GM12878 (cell line): ENCODE results near the gene LIMS2. TPM values are rescaled to one million over a fixed set of nuclear protein-coding genes. Genes with fewer than 3 reads are reported as not detected.

Experiments used
- ATAC-seq: fragments of 200-7000 bp; cut with Tn5 transposase; 3 replicates; pipeline ENCODE4 v1.9.1; 2020; ENCODE audit warnings: mild to moderate bottlenecking, moderate library complexity
- BruUV-seq: library from RNA; stranded (reverse); fragments of 400-500 nt; replicated peaks from 2 replicates; lab custom pipeline; 2021; lab: Mats Ljungman, UMichigan
- CTCF ChIA-PET: fragments of 300-600 bp; sonication (Branson Sonifier 250); formaldehyde crosslinking; extraction: SDS; loops from one replicate; lab custom pipeline; 2021; ENCODE audit warnings: inconsistent platforms; lab: Yijun Ruan, JAX
- POLR2A ChIA-PET: fragments of 350-600 bp; formaldehyde crosslinking; extraction: SDS; loops from one replicate; lab custom pipeline; 2021; ENCODE audit warnings: inconsistent platforms; lab: Charles Lee
- RAD21 ChIA-PET: fragments of 300-600 bp; sonication (Branson Sonifier 250); formaldehyde crosslinking; loops from one replicate; lab custom pipeline; 2023; ENCODE audit warnings: antibody characterized with exemption; ENCODE audit not compliant: unreplicated experiment; lab: Charles Lee
- SMC1A ChIA-PET: fragments of 300-600 bp; sonication (Branson Sonifier 250); formaldehyde crosslinking; loops from one replicate; lab custom pipeline; 2023; ENCODE audit not compliant: unreplicated experiment, uncharacterized antibody; lab: Charles Lee
- DNase-seq: peaks from one replicate; pipeline ENCODE4 v3.0.0-alpha.2; 2011; ENCODE audit warnings: low read depth, low spot score
- FAIRE-seq: peaks from 3 replicates; lab custom pipeline; 2011; peaks lifted over from hg19 to GRCh38; lab: Jason Lieb, UNC
- H2AFZ ChIP-seq: 2 replicates; pipeline ENCODE4 v1.6.0; 2011; ENCODE audit warnings: low read depth, low read length, control low read depth; ENCODE audit not compliant: control insufficient read depth
- H3K27ac ChIP-seq: 2 replicates; pipeline ENCODE4 v1.5.1; 2011; ENCODE audit warnings: control low read depth; ENCODE audit not compliant: control insufficient read depth, insufficient read depth
- H3K27me3 ChIP-seq, 2 experiments: replicated peaks in 1 of 2; 2 replicates each; pipeline versions ENCODE4 v1.6.0 to v1.6.1; 2011; ENCODE audit warnings: low read length in 1 of 2; ENCODE audit not compliant: control insufficient read depth in 2 of 2, insufficient read depth in 2 of 2
- H3K36me3 ChIP-seq, 2 experiments: 2 replicates each; pipeline ENCODE4 v1.5.1; 2011; ENCODE audit warnings: low read length in 1 of 2; ENCODE audit not compliant: control insufficient read depth in 2 of 2, insufficient read depth in 2 of 2
- H3K4me1 ChIP-seq: 2 replicates; pipeline ENCODE4 v1.6.1; 2011; ENCODE audit warnings: mild to moderate bottlenecking, low read length, moderate library complexity, mixed read lengths; ENCODE audit not compliant: control insufficient read depth, insufficient read depth
- H3K4me2 ChIP-seq: 2 replicates; pipeline ENCODE4 v1.6.0; 2011; ENCODE audit warnings: control low read depth; ENCODE audit not compliant: control insufficient read depth, insufficient read depth
- H3K4me3 ChIP-seq: fragments of 200-600 bp; sonication (generic); 2 replicates; pipeline ENCODE4 v1.5.1; 2016
- H3K79me2 ChIP-seq: 2 replicates; pipeline ENCODE4 v1.6.0; 2011; ENCODE audit warnings: low read length; ENCODE audit not compliant: control insufficient read depth, insufficient read depth
- H3K9ac ChIP-seq: 2 replicates; pipeline ENCODE4 v1.8.0; 2011; ENCODE audit warnings: low read length, control low read depth, mixed read lengths; ENCODE audit not compliant: control insufficient read depth, insufficient read depth
- H3K9me3 ChIP-seq: replicated peaks from 3 replicates; pipeline ENCODE4 v1.5.1; 2011; ENCODE audit warnings: mild to moderate bottlenecking, low read length; ENCODE audit not compliant: control insufficient read depth, insufficient read depth
- H4K20me1 ChIP-seq: 2 replicates; pipeline ENCODE4 v1.6.0; 2011; ENCODE audit not compliant: control insufficient read depth, insufficient read depth
- ATF7 ChIP-seq: fragments of 450-650 bp; IDR thresholded peaks from 2 replicates; pipeline ENCODE4 v1.6.1; 2016; ENCODE audit warnings: low read depth, mild to moderate bottlenecking
- BCL11A ChIP-seq: IDR thresholded peaks from 2 replicates; pipeline ENCODE4 v1.6.1; 2011; ENCODE audit warnings: low read depth, low read length
- BHLHE40 ChIP-seq, 2 experiments: fragments of 450-650 bp in 1 of 2; IDR thresholded peaks; 2 replicates each; pipeline ENCODE4 v1.6.1; 2011 to 2017; ENCODE audit warnings: low read depth in 2 of 2, borderline replicate concordance in 1 of 2, improper control_type of control experiment in 1 of 2, low read length in 1 of 2, mild to moderate bottlenecking in 1 of 2
- CBX3 ChIP-seq: fragments of 200-600 bp; sonication (generic); IDR thresholded peaks from 2 replicates; pipeline ENCODE4 v1.6.1; 2016; ENCODE audit warnings: low read depth, borderline replicate concordance
- ESRRA ChIP-seq: IDR thresholded peaks from 2 replicates; pipeline ENCODE4 v1.6.1; 2012; ENCODE audit warnings: mild to moderate bottlenecking, low read length, improper control_type of control experiment
- GATAD2B ChIP-seq: fragments of 450-650 bp; conservative IDR thresholded peaks from 2 replicates; pipeline ENCODE4 v1.6.1; 2017; ENCODE audit warnings: low read depth, mild to moderate bottlenecking, moderate library complexity
- HDAC2 ChIP-seq: fragments of 200-600 bp; sonication (generic); IDR thresholded peaks from 2 replicates; pipeline ENCODE4 v1.6.1; 2017
- IRF4 ChIP-seq: IDR thresholded peaks from 2 replicates; pipeline ENCODE4 v1.6.1; 2011; ENCODE audit warnings: low read depth, low read length
- POU2F2 ChIP-seq: IDR thresholded peaks from 3 replicates; pipeline ENCODE4 v1.6.1; 2011; ENCODE audit warnings: low read depth, mild to moderate bottlenecking, low read length, borderline replicate concordance
- SREBF1 ChIP-seq: IDR thresholded peaks from 2 replicates; pipeline ENCODE4 v1.6.1; 2012; ENCODE audit warnings: mild to moderate bottlenecking, low read length
- ZZZ3 ChIP-seq: IDR thresholded peaks from 2 replicates; pipeline ENCODE4 v1.6.1; 2011; ENCODE audit warnings: low read depth; ENCODE audit not compliant: control insufficient read depth, insufficient read length
- WGBS: methylation state at CpG from one replicate; pipeline ENCODE4 v1.1.6; 2016; ENCODE audit warnings: low lambda C conversion rate; ENCODE audit not compliant: insufficient replicate concordance, insufficient coverage; ENCODE audit errors: missing lambda C conversion rate; 5-methylcytosine and 5-hydroxymethylcytosine counted together
- in situ Hi-C: fragments of 300-500 bp; cut with MboI; formaldehyde crosslinking; loops from 9 replicates; pipeline ENCODE4 v1.14.3; 2018; ENCODE audit warnings: mixed read lengths
- intact Hi-C: fragments of 100-400 bp; cut with micrococcal nuclease; formaldehyde crosslinking; loops from one replicate; pipeline ENCODE4 v1.14.2; 2022; ENCODE audit not compliant: unreplicated experiment
- polyA plus RNA-seq, 11 experiments: library from polyadenylated mRNA; depleted of rRNA in 4 of 11; unstranded in 6 of 11; stranded (reverse) in 5 of 11; fragments of >200 nt; fragmentation: Nextera tagmentation in 4 of 11; fragmentation: Illumina TruSeq in 1 of 11; extraction: Ambion mirVana in 4 of 11; extraction: Trizol in 1 of 11; gene quantifications; 1 replicate in 1 of 11; 2 replicates in 10 of 11; pipeline versions ENCODE4 v1.2.1 to v1.2.3, GENCODE V29; 2011 to 2016; ENCODE audit warnings: inconsistent platforms in 2 of 11, missing spikeins in 2 of 11, low read depth in 1 of 11
- total RNA-seq, 4 experiments: library from RNA; depleted of rRNA in 3 of 4; stranded (reverse); fragments of >200 nt in 3 of 4; fragmentation: Illumina TruSeq in 1 of 4; extraction: Trizol in 1 of 4; gene quantifications; 2 replicates each; pipeline versions ENCODE4 v1.2.1 to v1.2.3, GENCODE V29; 2013 to 2021
- TF ChIP-seq, protein P1 (sequence below): IDR thresholded peaks from 2 replicates; pipeline ENCODE4 v1.6.1; 2011; ENCODE audit warnings: mild to moderate bottlenecking, low read depth, low read length, moderate library complexity; ENCODE audit not compliant: insufficient replicate concordance
- TF ChIP-seq, protein P2 (sequence below): IDR thresholded peaks from 2 replicates; pipeline ENCODE4 v1.6.1; 2011; ENCODE audit warnings: low read depth, mild to moderate bottlenecking, low read length, moderate library complexity, borderline replicate concordance; ENCODE audit errors: extremely low read depth
- TF ChIP-seq, protein P3 (sequence below): IDR thresholded peaks from 2 replicates; pipeline ENCODE4 v1.6.1; 2012; ENCODE audit warnings: improper control_type of control experiment, low read depth, low read length; ENCODE audit not compliant: insufficient replicate concordance
- TF ChIP-seq, protein P4 (sequence below): fragments of 450-650 bp; IDR thresholded peaks from 2 replicates; pipeline ENCODE4 v1.6.1; 2017; ENCODE audit warnings: borderline replicate concordance

Gene LIMS2
- total and polyA plus RNA-seq, 10 of the 15 experiments (the other 5 are each of a cell fraction or from before 2014, with no cell fraction given), result 0.06 to 0.81 (median 0.16) TPM; not detected in 2

DNA sequence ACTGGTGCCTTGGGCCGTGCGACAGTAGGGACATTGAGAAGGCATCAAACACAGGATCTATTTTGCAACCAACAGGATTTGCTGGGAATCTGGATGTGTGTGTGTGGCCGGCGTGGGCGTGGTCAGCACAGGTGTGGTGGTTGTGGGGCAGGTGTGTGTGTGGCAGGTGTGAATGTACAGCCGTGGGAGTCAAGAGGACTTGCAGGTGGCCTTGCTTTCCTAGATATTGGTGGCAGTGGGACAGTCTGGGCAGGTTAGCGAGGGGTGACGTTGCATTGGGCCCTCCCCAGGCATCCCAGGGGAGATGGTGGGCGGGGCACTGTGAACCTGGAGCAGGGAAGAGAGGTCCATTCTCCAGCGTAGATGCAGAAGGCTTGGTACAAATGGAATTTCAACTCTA, 3.2 kb upstream of the LIMS2 start (continued):
- TF ChIP-seq, protein P1, sequence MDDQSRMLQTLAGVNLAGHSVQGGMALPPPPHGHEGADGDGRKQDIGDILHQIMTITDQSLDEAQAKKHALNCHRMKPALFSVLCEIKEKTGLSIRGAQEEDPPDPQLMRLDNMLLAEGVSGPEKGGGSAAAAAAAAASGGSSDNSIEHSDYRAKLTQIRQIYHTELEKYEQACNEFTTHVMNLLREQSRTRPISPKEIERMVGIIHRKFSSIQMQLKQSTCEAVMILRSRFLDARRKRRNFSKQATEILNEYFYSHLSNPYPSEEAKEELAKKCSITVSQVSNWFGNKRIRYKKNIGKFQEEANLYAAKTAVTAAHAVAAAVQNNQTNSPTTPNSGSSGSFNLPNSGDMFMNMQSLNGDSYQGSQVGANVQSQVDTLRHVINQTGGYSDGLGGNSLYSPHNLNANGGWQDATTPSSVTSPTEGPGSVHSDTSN, result no peak
- TF ChIP-seq HDAC2 (no peak), IRF4 (no peak), ESRRA (no peak), BCL11A (no peak), CBX3 (no peak), BHLHE40 (IDR thresholded peaks at IDR 0.05; ENCODE audit: borderline replicate concordance in 1 of 2, low read depth in 2 of 2, low read length in 1 of 2) (no peak), POU2F2 (no peak)
- TF ChIP-seq, protein P2, sequence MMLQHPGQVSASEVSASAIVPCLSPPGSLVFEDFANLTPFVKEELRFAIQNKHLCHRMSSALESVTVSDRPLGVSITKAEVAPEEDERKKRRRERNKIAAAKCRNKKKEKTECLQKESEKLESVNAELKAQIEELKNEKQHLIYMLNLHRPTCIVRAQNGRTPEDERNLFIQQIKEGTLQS, result no peak

DNA sequence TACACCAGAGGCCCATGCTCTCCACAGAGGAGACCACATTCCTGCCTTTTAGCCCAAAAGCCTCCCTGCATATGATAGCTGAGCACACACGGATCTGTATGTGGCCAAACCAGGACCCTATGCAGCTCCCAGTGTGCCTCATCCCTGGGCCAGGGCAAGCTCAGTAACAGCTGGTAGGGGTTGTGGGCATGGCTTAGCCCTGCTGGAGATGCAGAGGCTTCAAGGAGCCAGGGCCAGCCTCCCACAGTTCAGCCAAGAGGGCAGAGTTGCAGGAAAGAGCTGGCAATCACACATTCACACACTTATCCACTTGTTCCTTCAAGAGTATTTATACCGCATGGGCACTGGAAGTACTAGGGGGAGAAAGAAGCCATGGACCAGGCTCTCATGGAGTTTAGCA, 1.6 kb upstream of the LIMS2 start:
- ATAC-seq (no peak), DNase-seq (no peak), FAIRE-seq (no peak)
- intact Hi-C loops (no loop called here), in situ Hi-C loops (no loop called here)
- CTCF ChIA-PET, result no interaction called here
- SMC1A ChIA-PET, result no interaction called here
- no peak overlapping the region for H3K27ac ChIP-seq
- H3K9me3 ChIP-seq, result no peaks in the 10 kb centered on the region
- H3K36me3 ChIP-seq, result no peaks in the 10 kb centered on the region
- BruUV-seq, result no TSS peak
- H2AFZ ChIP-seq, result no peak overlapping the region
- 0 out of 2 replicates have a peak, but pooled peaks cover 3% of the 10 kb centered on the region for H4K20me1 ChIP-seq
- no peak overlapping the region for H3K4me2 ChIP-seq
- no peak overlapping the region for H3K9ac ChIP-seq
- peaks cover 9 to 15% of the 10 kb centered on the region in 2 experiments for H3K27me3 ChIP-seq
- POLR2A ChIA-PET, result no interaction called here
- RAD21 ChIA-PET, result no interaction called here
- H3K4me3 ChIP-seq, result no peak overlapping the region
- WGBS, result 70% methylated on average over 2 of the region's 2 CpGs
- no peaks in the 10 kb centered on the region for H3K4me1 ChIP-seq
- H3K79me2 ChIP-seq, result no peaks in the 10 kb centered on the region
- no peak for TF ChIP-seq ATF7
- TF ChIP-seq, protein P1, result no peak
- TF ChIP-seq, protein P3, sequence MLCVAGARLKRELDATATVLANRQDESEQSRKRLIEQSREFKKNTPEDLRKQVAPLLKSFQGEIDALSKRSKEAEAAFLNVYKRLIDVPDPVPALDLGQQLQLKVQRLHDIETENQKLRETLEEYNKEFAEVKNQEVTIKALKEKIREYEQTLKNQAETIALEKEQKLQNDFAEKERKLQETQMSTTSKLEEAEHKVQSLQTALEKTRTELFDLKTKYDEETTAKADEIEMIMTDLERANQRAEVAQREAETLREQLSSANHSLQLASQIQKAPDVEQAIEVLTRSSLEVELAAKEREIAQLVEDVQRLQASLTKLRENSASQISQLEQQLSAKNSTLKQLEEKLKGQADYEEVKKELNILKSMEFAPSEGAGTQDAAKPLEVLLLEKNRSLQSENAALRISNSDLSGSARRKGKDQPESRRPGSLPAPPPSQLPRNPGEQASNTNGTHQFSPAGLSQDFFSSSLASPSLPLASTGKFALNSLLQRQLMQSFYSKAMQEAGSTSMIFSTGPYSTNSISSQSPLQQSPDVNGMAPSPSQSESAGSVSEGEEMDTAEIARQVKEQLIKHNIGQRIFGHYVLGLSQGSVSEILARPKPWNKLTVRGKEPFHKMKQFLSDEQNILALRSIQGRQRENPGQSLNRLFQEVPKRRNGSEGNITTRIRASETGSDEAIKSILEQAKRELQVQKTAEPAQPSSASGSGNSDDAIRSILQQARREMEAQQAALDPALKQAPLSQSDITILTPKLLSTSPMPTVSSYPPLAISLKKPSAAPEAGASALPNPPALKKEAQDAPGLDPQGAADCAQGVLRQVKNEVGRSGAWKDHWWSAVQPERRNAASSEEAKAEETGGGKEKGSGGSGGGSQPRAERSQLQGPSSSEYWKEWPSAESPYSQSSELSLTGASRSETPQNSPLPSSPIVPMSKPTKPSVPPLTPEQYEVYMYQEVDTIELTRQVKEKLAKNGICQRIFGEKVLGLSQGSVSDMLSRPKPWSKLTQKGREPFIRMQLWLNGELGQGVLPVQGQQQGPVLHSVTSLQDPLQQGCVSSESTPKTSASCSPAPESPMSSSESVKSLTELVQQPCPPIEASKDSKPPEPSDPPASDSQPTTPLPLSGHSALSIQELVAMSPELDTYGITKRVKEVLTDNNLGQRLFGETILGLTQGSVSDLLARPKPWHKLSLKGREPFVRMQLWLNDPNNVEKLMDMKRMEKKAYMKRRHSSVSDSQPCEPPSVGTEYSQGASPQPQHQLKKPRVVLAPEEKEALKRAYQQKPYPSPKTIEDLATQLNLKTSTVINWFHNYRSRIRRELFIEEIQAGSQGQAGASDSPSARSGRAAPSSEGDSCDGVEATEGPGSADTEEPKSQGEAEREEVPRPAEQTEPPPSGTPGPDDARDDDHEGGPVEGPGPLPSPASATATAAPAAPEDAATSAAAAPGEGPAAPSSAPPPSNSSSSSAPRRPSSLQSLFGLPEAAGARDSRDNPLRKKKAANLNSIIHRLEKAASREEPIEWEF, result no peak
- no peak for TF ChIP-seq GATAD2B
- no peak for TF ChIP-seq IRF4
- TF ChIP-seq SREBF1, result no peak
- no peak for TF ChIP-seq ZZZ3
- TF ChIP-seq, protein P4, sequence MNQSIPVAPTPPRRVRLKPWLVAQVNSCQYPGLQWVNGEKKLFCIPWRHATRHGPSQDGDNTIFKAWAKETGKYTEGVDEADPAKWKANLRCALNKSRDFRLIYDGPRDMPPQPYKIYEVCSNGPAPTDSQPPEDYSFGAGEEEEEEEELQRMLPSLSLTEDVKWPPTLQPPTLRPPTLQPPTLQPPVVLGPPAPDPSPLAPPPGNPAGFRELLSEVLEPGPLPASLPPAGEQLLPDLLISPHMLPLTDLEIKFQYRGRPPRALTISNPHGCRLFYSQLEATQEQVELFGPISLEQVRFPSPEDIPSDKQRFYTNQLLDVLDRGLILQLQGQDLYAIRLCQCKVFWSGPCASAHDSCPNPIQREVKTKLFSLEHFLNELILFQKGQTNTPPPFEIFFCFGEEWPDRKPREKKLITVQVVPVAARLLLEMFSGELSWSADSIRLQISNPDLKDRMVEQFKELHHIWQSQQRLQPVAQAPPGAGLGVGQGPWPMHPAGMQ, result no peak
